ENCODE results near the gene SEC24B.
A peak's percentile ranks its signal among the peaks of the same experiment; 100 is the strongest.
"Not testable (repeated sequence)": the region's sequence is repeated elsewhere in the genome, so short reads cannot be mapped to it uniquely, and the experiment has no call there.

SEC24B gene

GRCh38 chr4:109434007-109434971 lies 674 bp downstream of the SEC24B start:
- peak; percentile 60 for DNase-seq

GRCh38 chr4:109435635-109436034 lies 2.0 kb downstream of the SEC24B start:
- no peak for DNase-seq

- DNase-seq, result no peak
Measured at GRCh38 chr4:109436504-109436903, 2.9 kb downstream of the SEC24B start.

GRCh38 chr4:109440948-109441347 lies 7.3 kb downstream of the SEC24B start:
- DNase-seq, result no peak

GRCh38 chr4:109441862-109442458 lies 8.3 kb downstream of the SEC24B start:
- DNase-seq, result no peak

- no peak for DNase-seq
Measured at GRCh38 chr4:109444182-109444844, 10.7 kb downstream of the SEC24B start.

GRCh38 chr4:109447278-109447677 lies 13.7 kb downstream of the SEC24B start:
- DNase-seq, result no peak

- no peak for DNase-seq
Measured at GRCh38 chr4:109451544-109452273, 18.1 kb downstream of the SEC24B start.

- not testable (repeated sequence) for DNase-seq
Measured at GRCh38 chr4:109453110-109453509, 19.5 kb downstream of the SEC24B start.

- no peak for DNase-seq
Measured at GRCh38 chr4:109462297-109462696, 28.7 kb downstream of the SEC24B start.

GRCh38 chr4:109462802-109463201 lies 29.2 kb downstream of the SEC24B start:
- no peak for DNase-seq

- DNase-seq, result no peak
Measured at GRCh38 chr4:109465069-109465468, 31.5 kb downstream of the SEC24B start.

GRCh38 chr4:109469915-109470314 lies 36.3 kb downstream of the SEC24B start:
- no peak for DNase-seq

GRCh38 chr4:109472343-109472761 lies 38.7 kb downstream of the SEC24B start:
- no peak for DNase-seq

GRCh38 chr4:109473824-109474223 lies 40.2 kb downstream of the SEC24B start:
- no peak for DNase-seq

- DNase-seq, result no peak
Measured at GRCh38 chr4:109486007-109486406, 52.4 kb downstream of the SEC24B start.

- DNase-seq, result no peak
Measured at GRCh38 chr4:109494563-109494962, 60.9 kb downstream of the SEC24B start.

GRCh38 chr4:109495514-109495913 lies 61.9 kb downstream of the SEC24B start:
- no peak for DNase-seq

- no peak for DNase-seq
Measured at GRCh38 chr4:109496875-109497274, 63.3 kb downstream of the SEC24B start.

- no peak for DNase-seq
Measured at GRCh38 chr4:109497511-109497910, 63.9 kb downstream of the SEC24B start.

- no peak for DNase-seq
Measured at GRCh38 chr4:109499513-109499912, 65.9 kb downstream of the SEC24B start.

GRCh38 chr4:109506890-109507289 lies 73.3 kb downstream of the SEC24B start:
- no peak for DNase-seq

GRCh38 chr4:109510687-109511086 lies 77.1 kb downstream of the SEC24B start:
- no peak for DNase-seq
